B cell (primary cell): ENCODE data around the gene CALHM3. TPM values are rescaled to one million over a fixed set of nuclear protein-coding genes. Genes with fewer than 3 reads are reported as not detected.

Experiments
- ATAC-seq: fragments of 200-7000 bp; cut with Tn5 transposase; one replicate; pipeline ENCODE4 v1.10.0; 2021; ENCODE audit warnings: low read depth, mild to moderate bottlenecking, moderate number of reproducible peaks, moderate library complexity
- CTCF ChIA-PET: fragments of 350-600 bp; sonication (Branson Sonifier 250); formaldehyde crosslinking; loops from one replicate; lab custom pipeline; 2021; ENCODE audit warnings: antibody characterized with exemption, inconsistent platforms; lab: Charles Lee
- POLR2A ChIA-PET: fragments of 350-600 bp; sonication (Branson Sonifier 250); formaldehyde crosslinking; loops from one replicate; lab custom pipeline; 2021; ENCODE audit warnings: antibody characterized with exemption; lab: Charles Lee
- DNase-seq: peaks from one replicate; pipeline ENCODE4 v3.0.0; 2013
- H2AFZ ChIP-seq: 2 replicates; pipeline ENCODE4 v1.6.1; 2012; ENCODE audit warnings: mild to moderate bottlenecking, low read depth, low read length; ENCODE audit not compliant: insufficient read depth, poor library complexity, severe bottlenecking
- H3K27ac ChIP-seq, 2 donors: 1 replicate in 1 of 2; 2 replicates in 1 of 2; pipeline ENCODE4 v1.5.1; 2012 to 2013; ENCODE audit warnings: low read length in 2 of 2, mild to moderate bottlenecking in 2 of 2, moderate library complexity in 1 of 2
- H3K27me3 ChIP-seq, 4 experiments: fragments of 200-600 bp in 1 of 4; sonication (generic) in 1 of 4; replicated peaks in 1 of 4; 1 replicate in 2 of 4; 2 replicates in 2 of 4; pipeline versions ENCODE4 v1.6.1 to v1.7.0; 2013 to 2016; ENCODE audit warnings: low read length in 3 of 4, mild to moderate bottlenecking in 2 of 4, mixed read lengths in 1 of 4, moderate library complexity in 1 of 4; ENCODE audit not compliant: insufficient read depth in 4 of 4, control insufficient read depth in 3 of 4; ENCODE audit errors: control extremely low read depth in 1 of 4
- H3K36me3 ChIP-seq, 2 experiments: replicated peaks in 1 of 2; 1 replicate in 1 of 2; 2 replicates in 1 of 2; pipeline versions ENCODE4 v1.6.1 to v1.7.1; 2013; ENCODE audit warnings: low read length in 1 of 2; ENCODE audit not compliant: insufficient read depth in 2 of 2, control insufficient read depth in 1 of 2; ENCODE audit errors: control extremely low read depth in 1 of 2, extremely low read depth in 1 of 2
- H3K4me1 ChIP-seq, 2 donors: fragments of 200-600 bp in 1 of 2; sonication (generic) in 1 of 2; 1 replicate in 1 of 2; 2 replicates in 1 of 2; pipeline versions ENCODE4 v1.5.1 to v1.6.1; 2013 to 2017; ENCODE audit warnings: low read length in 2 of 2; ENCODE audit not compliant: control insufficient read depth in 2 of 2, insufficient read depth in 2 of 2
- H3K4me2 ChIP-seq: replicated peaks from 2 replicates; pipeline ENCODE3; 2012; ENCODE audit warnings: mild to moderate bottlenecking, low read depth, low read length; ENCODE audit not compliant: poor library complexity, severe bottlenecking
- H3K4me3 ChIP-seq, 5 experiments: fragments of 200-600 bp in 1 of 5; sonication (generic) in 1 of 5; 1 replicate in 3 of 5; 2 replicates in 2 of 5; pipeline versions ENCODE4 v1.5.1 to v1.7.0; 2011 to 2016; ENCODE audit warnings: low read length in 4 of 5, mild to moderate bottlenecking in 4 of 5, low read depth in 2 of 5, control low read depth in 1 of 5, moderate library complexity in 1 of 5; ENCODE audit not compliant: insufficient read depth in 1 of 5; ENCODE audit errors: control extremely low read depth in 1 of 5, extremely low read depth in 1 of 5
- H3K79me2 ChIP-seq: fragments of 200-600 bp; sonication (generic); one replicate; pipeline ENCODE4 v1.6.0; 2016; ENCODE audit warnings: low read length; ENCODE audit not compliant: control insufficient read depth, insufficient read depth
- H3K9ac ChIP-seq: fragments of 200-600 bp; sonication (generic); 2 replicates; pipeline ENCODE4 v1.6.1; 2017; ENCODE audit warnings: mild to moderate bottlenecking, low read length, moderate library complexity
- H3K9me3 ChIP-seq, 3 donors: one replicate each; pipeline versions ENCODE4 v1.6.1 to v1.7.1; 2013; ENCODE audit warnings: low read length in 2 of 3; ENCODE audit not compliant: control insufficient read depth in 2 of 3, insufficient read depth in 1 of 3; ENCODE audit errors: control extremely low read depth in 1 of 3
- H4K20me1 ChIP-seq: 2 replicates; pipeline ENCODE4 v1.6.0; 2012; ENCODE audit warnings: mild to moderate bottlenecking, low read length; ENCODE audit not compliant: insufficient read depth, control insufficient read depth, poor library complexity, severe bottlenecking
- H3K27ac Mint-ChIP-seq: one replicate; pipeline ENCODE4 v1.8.0; 2021; ENCODE audit warnings: mixed read lengths
- H3K27me3 Mint-ChIP-seq: one replicate; pipeline ENCODE4 v1.8.0; 2021; ENCODE audit warnings: mixed read lengths
- H3K4me1 Mint-ChIP-seq: one replicate; pipeline ENCODE4 v1.8.0; 2021; ENCODE audit warnings: mixed read lengths
- H3K4me3 Mint-ChIP-seq: one replicate; pipeline ENCODE4 v1.8.0; 2021; ENCODE audit warnings: mixed read lengths
- H3K9me3 Mint-ChIP-seq: one replicate; pipeline ENCODE4 v1.8.0; 2022; ENCODE audit warnings: mixed read lengths; ENCODE audit not compliant: insufficient read depth
- CTCF ChIP-seq: fragments of 200-600 bp; IDR thresholded peaks from one replicate; pipeline ENCODE4 v1.8.0; 2022; ENCODE audit warnings: antibody characterized with exemption, mild to moderate bottlenecking
- EZH2 ChIP-seq: IDR thresholded peaks from 2 replicates; pipeline ENCODE4 v1.6.1; 2012; ENCODE audit warnings: borderline replicate concordance, low read depth, mild to moderate bottlenecking, moderate library complexity, low read length; ENCODE audit not compliant: insufficient read depth, poor library complexity, severe bottlenecking
- WGBS: methylation state at CpG from one replicate; pipeline ENCODE4 v1.1.5; 2013; ENCODE audit warnings: missing lambda C conversion rate; ENCODE audit not compliant: insufficient coverage; 5-methylcytosine and 5-hydroxymethylcytosine counted together
- intact Hi-C: fragments of 100-400 bp; cut with micrococcal nuclease; formaldehyde crosslinking; loops from one replicate; pipeline ENCODE4 v1.10.0; 2022
- polyA plus RNA-seq: library from polyadenylated mRNA; depleted of rRNA; stranded (reverse); fragments of >200 nt; gene quantifications from 2 replicates; pipeline ENCODE4 v1.2.3, GENCODE V29; 2012
- total RNA-seq, 2 donors: library from RNA; stranded (reverse); fragments of 120-200 nt in 1 of 2; gene quantifications; 1 replicate in 1 of 2; 2 replicates in 1 of 2; pipeline versions ENCODE4 v1.2.3 to v1.2.4, GENCODE V29; 2013 to 2022

CALHM3 gene
- total and polyA plus RNA-seq, 2 donors (not counting 1 experiment from before 2014, with no cell fraction given) = not detected

GRCh38 chr10:103439776-103440175 lies 39.3 kb downstream of the CALHM3 start:
- Histone ChIP-seq H4K20me1 (no peaks in the 10 kb centered on the region), H3K27me3 (no peaks in the 10 kb centered on the region), H3K79me2 (no peaks in the 10 kb centered on the region), H3K4me2 (no peak overlapping the region), H3K4me1 (no peaks in the 10 kb centered on the region), H3K9ac (no peak overlapping the region), H3K27ac (no peak overlapping the region), H3K36me3 (peaks cover 0 to 80% of the 10 kb centered on the region in 2 experiments), H3K9me3 (no peaks in the 10 kb centered on the region), H3K4me3 (no peak overlapping the region), H2AFZ (no peak overlapping the region)
- Mint-ChIP-seq H3K4me1 (no peaks in the 10 kb centered on the region), H3K27ac (peak overlapping the region; percentile 46), H3K9me3 (no peaks in the 10 kb centered on the region), H3K27me3 (no peaks in the 10 kb centered on the region), H3K4me3 (no peak overlapping the region)
- 100% methylated on average over 1 of the region's 4 CpGs for WGBS
- ChIA-PET CTCF (interaction anchor here (1.4 kb wide), 2 partner anchors 46 kb away, joined by 3 to 4 read pairs; no protein-coding TSS in a partner anchor), POLR2A (no interaction called here)
- ATAC-seq (no peak), DNase-seq (no peak)
- intact Hi-C loops = no loop called here
- TF ChIP-seq CTCF (no peak), EZH2 (no peak)

GRCh38 chr10:103433858-103434257 lies 45.2 kb downstream of the CALHM3 start:
- H3K4me1 ChIP-seq = no peaks in the 10 kb centered on the region
- ChIA-PET CTCF (interaction anchor here (0.9 to 1.3 kb wide), 4 partner anchors 8 to 52 kb away, joined by 3 to 4 read pairs (median 3); no protein-coding TSS in a partner anchor), POLR2A (no interaction called here)
- no peaks in the 10 kb centered on the region for H3K79me2 ChIP-seq
- no peaks in the 10 kb centered on the region for H3K27me3 ChIP-seq
- ATAC-seq (no peak), DNase-seq (no peak)
- no peaks in the 10 kb centered on the region for H3K27me3 Mint-ChIP-seq
- H3K4me2 ChIP-seq = no peak overlapping the region
- H3K27ac Mint-ChIP-seq = no peak overlapping the region
- H3K4me3 Mint-ChIP-seq = no peak overlapping the region
- no peak overlapping the region for H2AFZ ChIP-seq
- H3K4me1 Mint-ChIP-seq = no peaks in the 10 kb centered on the region
- H4K20me1 ChIP-seq = no peaks in the 10 kb centered on the region
- no peaks in the 10 kb centered on the region for H3K9me3 ChIP-seq
- no peak overlapping the region for H3K4me3 ChIP-seq
- intact Hi-C loops = no loop called here
- TF ChIP-seq CTCF = no peak
- no peak for TF ChIP-seq EZH2
- H3K9ac ChIP-seq = no peak overlapping the region
- no peak overlapping the region for H3K27ac ChIP-seq
- H3K9me3 Mint-ChIP-seq = no peaks in the 10 kb centered on the region
- WGBS = no CpG with 5 or more reads among the region's 2 CpGs
- H3K36me3 ChIP-seq = peaks cover 0 to 63% of the 10 kb centered on the region in 2 experiments
